LNCAP (cell line): ENCODE results near the gene BLNK.

Experiments used
- TF ChIP-seq, protein P1 (sequence below): fragments of 450-650 bp; IDR thresholded peaks from 2 replicates; pipeline ENCODE4 v1.5.1; 2017; ENCODE audit warnings: mild to moderate bottlenecking

BLNK gene

DNA sequence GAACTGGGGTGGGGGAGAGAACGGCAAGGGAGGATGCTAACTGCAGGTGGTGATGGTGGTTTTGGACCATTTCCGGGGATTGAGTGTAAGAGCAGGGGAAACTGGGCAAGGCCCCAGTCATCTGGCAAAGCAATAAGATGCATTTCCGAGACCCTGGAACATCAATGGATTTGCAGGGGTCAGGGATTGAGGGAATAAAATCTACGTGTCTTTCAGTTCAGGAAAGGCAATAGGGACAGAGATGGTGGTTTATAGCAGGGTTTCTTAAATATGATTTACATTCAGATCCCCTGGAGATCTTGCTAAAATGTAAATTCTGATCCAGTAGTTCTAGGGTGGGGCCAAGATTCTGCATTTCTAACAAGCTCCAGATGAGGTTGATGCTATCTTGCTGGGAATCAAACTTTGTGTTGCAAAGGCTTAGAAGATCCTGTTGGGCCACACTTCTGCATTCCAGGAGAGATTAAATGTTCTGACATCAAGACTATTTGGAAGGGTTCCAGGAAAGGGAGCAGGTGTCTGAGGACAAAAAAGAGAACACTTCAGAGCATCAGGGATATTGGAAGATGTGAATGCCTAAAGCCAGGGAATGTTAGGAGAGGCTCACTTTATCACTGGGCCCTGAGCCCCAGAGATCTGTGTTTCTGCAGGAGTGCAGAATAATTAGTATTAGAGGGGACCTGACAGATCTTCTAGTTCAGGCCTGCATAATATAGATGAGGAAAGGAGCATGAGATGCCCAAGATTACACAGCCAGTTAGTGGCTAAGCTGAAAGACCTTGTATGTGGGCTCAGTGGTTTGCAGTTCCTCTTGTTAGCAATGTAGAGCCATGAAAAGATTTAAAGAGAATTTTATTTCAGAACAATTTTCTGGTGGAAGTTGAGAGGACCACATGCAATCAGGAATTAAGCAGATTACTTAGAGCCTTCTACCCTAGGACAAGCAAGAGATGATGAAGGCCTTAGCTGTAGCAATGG lies 32.4 kb downstream of the BLNK start:
- TF ChIP-seq, protein P1, sequence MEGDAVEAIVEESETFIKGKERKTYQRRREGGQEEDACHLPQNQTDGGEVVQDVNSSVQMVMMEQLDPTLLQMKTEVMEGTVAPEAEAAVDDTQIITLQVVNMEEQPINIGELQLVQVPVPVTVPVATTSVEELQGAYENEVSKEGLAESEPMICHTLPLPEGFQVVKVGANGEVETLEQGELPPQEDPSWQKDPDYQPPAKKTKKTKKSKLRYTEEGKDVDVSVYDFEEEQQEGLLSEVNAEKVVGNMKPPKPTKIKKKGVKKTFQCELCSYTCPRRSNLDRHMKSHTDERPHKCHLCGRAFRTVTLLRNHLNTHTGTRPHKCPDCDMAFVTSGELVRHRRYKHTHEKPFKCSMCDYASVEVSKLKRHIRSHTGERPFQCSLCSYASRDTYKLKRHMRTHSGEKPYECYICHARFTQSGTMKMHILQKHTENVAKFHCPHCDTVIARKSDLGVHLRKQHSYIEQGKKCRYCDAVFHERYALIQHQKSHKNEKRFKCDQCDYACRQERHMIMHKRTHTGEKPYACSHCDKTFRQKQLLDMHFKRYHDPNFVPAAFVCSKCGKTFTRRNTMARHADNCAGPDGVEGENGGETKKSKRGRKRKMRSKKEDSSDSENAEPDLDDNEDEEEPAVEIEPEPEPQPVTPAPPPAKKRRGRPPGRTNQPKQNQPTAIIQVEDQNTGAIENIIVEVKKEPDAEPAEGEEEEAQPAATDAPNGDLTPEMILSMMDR = no peak

DNA sequence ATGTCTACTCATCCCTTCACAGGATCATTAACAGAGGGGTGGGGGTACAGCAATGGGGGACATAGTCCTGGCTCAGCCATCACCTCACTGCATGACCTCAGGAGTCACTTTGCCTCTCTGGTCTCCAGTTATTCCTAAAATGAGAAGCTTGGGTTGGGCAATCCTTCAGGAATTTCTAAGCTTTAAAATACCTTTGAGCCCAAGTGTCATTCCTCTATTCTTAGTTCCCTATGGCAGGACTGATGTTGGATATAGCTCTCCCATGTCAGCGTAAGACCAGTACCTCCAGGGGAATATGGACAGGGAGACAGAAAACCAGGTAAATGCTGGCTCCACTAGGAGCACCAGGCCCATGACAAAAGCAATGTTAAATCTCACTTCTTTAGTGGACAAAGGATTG lies 34.5 kb downstream of the BLNK start:
- TF ChIP-seq, protein P1 = no peak

DNA sequence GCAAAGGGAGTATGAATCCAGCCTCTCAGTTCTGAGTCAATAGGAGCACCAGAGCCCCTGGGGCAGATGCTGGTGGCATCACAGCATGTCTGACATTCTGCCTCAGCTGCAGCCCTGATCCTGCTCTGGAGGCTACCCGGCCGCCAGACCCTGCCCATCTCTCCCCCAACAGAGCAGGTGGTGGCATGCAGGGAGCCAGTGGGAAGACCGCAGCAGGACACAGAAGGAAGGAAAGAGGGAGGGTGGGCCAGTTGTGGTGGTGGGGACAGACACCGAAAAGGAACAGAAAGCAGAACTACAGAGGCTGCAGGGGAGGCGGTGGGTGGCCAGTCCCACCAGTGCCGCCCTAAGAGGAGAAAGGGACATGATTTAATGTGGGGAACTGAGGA lies 35.3 kb downstream of the BLNK start:
- TF ChIP-seq, protein P1 = no peak

DNA sequence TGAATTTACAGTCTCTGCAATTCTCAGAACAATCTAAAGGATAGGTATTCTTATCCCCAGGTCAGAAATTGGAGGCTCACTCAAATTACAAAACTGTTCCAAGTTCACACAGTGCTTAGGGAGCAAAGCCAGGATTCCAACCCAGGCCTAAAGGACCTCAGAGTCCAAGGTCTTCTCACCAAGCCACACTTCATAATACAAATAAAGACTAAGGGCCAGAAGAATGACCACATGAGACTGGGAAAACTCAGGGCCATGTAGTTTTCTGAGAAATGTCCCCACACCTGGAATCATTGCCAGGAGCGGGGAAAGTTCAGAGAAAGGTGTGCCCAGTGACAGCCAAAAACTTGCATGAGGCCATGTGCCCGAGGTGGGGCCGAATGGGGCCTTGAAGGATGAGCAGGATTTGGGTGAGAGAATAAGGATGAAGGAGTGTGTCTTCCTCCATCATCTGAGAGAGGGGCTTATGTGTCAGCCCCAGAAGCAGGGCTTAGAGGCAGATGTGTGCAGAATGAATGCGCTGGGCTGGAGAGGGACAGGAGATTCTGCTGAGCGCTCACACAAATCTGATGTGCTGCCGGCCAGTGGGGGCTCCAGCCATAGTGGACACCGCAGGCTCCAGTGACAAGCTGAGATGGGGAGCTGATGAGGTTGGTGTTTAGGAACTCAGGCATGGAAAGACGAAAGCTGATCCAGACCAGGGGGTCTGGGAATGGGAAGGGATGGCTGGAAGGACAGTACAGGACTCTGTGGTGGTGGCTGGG lies 35.9 kb downstream of the BLNK start:
- TF ChIP-seq, protein P1 = no peak

DNA sequence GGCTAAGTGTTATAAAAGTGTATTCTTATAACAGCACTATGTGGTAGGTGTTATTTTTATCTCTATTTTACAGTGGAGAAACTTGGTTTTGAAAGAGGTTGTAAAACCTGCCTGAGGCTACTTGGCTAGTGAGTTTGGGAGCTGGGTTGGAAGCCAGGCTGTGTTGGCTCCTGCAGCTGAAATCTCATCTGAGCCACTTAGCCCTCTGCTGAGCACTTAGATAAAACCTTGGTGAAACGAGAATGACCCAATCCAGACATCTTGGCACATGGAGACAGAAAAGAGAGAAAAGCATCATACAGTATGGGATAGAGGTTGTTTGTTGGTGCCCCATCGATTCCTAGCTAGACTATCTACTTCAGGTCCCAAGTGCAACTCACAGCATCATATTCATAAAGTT lies 37.4 kb downstream of the BLNK start:
- TF ChIP-seq, protein P1 = no peak

DNA sequence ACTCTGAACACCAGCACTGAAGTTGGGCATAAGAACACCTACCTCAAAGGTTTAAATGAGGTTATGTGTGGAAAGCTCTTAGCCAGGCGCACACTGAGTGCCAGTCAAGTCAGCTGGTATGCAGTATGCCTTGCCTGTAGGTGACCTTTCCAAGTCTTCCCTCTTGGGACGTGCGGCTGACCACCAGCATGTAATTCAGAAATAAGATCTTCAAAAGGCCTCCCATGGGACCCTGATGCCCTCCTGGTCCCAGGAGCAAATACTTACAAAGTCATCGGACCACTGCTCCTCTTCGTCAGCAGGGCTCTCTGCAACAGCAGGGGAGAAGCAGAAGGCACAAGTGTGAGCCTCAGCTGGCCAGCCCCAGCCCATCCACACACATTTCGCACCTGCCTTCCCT lies 40.8 kb downstream of the BLNK start:
- TF ChIP-seq, protein P1 = no peak

DNA sequence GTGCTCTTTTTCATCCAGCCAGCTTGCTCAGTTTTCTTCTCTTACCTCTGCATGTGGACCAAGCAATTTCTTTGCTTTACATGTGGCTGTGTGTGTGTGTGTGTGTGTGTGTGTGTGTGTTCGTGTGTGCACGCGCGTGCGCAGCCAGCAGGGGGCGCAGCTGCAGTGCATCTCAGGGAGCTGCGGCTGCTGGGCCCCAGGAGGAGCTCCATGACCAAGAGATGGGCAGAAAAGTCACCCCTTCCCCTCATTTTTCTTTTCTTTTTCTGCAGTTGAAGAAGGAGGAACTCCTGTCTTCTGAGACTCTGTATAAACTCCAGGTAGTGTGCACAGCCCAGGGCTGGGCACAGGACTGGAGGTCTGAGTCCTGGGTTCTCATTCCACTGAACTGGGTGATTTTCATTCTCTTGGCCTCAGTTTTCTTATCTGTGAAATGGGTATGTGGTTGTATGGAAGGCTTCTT lies 41.8 kb downstream of the BLNK start:
- TF ChIP-seq, protein P1 = peak; percentile 98
